Measurements from ENCODE around the gene FNDC3A.

Gene FNDC3A

DNA sequence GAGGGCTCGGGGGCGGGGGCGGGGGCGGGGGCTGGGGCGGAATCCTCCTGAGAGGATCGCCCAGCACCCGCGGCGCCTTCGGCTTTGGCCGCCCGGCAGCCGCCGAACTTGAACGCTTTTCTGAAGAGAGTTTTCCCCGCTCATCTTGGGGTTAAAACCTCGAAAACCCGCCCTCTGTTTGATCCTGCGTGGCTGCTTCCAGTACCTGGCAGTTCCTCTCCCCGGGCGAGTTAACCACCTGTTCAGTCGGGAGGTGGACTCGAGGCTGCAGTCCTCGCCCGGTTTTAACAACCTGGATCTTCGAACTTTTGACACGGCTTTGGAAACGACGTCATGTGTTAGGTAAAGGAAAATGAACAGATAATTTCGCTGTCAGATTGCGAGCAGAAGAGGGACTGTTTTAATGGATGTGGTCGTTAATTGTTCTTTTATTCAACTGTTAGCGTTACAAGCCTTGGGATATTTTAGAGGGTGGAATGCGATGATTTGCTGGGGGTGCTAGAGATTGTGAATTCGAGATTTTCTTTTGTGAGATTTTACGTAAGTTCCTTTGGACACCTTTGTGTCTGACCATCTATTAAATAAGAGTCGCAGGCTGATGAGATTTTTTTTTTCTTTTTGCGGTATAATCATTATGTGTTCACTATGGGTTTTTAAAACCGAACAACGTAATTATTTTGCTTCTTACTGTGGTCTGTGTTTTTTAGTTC is 1.0 kb downstream of the FNDC3A start:
- H3K9me3 ChIP-seq (ENCODE audit: control insufficient read depth in 5 of 5, low read length in 5 of 5): peaks cover 0 to 8% (median 2%) of the 10 kb centered on the region in 5 donors
- peak overlapping the region; percentile 80 to 98 (median 90) for H3K9ac ChIP-seq (ENCODE audit: low read length in 5 of 5)
- peak overlapping the region; percentile 84 to 98 (median 93) for H3K4me3 ChIP-seq (ENCODE audit: low read depth in 1 of 5, low read length in 5 of 5)
- no peaks in the 10 kb centered on the region for H3K27me3 ChIP-seq (ENCODE audit: control insufficient read depth in 5 of 5, insufficient read depth in 4 of 5, low read length in 5 of 5)
- H3K36me3 ChIP-seq (ENCODE audit: control insufficient read depth in 5 of 5, insufficient read depth in 5 of 5, low read length in 5 of 5): no peaks in the 10 kb centered on the region
- H3K27ac ChIP-seq (ENCODE audit: low read depth, low read length): peak overlapping the region; percentile 96
- peaks cover 0 to 27% (median 18%) of the 10 kb centered on the region in 5 donors for H3K4me1 ChIP-seq (ENCODE audit: control insufficient read depth in 5 of 5, insufficient read depth in 5 of 5, low read length in 5 of 5)

DNA sequence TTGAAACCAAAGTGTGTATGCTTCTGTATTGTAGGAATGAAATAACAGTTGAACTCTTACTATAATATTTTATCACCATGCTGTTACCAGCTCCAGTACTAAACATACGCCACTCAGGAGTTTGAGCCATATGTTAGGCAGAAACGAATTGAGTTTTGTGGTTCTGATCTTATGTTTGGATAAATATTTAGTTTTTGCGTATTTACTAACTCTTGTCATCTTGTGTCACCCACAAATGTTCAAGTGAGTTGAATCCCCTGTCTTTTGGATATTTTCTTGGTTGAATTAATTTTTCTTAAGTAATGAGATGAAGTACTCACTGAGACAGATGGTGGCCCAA is 1.5 kb downstream of the FNDC3A start:
- Histone ChIP-seq H3K4me1 (ENCODE audit: control insufficient read depth in 5 of 5, insufficient read depth in 5 of 5, low read length in 5 of 5) (peaks cover 0 to 27% (median 18%) of the 10 kb centered on the region in 5 donors), H3K27ac (ENCODE audit: low read depth, low read length) (peak overlapping the region; percentile 96), H3K9ac (ENCODE audit: low read length in 5 of 5) (peak overlapping the region; percentile 32 to 94 (median 86))

GRCh38 chr13:48977973-48978372 is 2.3 kb downstream of the FNDC3A start:
- peak overlapping the region in 2 of 5 donors; percentile 86 to 90 for H3K9ac ChIP-seq (ENCODE audit: low read length in 5 of 5)

More for the DNA sequence above, 1.5 kb downstream of the FNDC3A start:
- H3K27me3 ChIP-seq (ENCODE audit: control insufficient read depth in 5 of 5, insufficient read depth in 4 of 5, low read length in 5 of 5): no peaks in the 10 kb centered on the region
- H3K36me3 ChIP-seq (ENCODE audit: control insufficient read depth in 5 of 5, insufficient read depth in 5 of 5, low read length in 5 of 5): no peaks in the 10 kb centered on the region
- peak overlapping the region; percentile 84 to 98 (median 93) for H3K4me3 ChIP-seq (ENCODE audit: low read depth in 1 of 5, low read length in 5 of 5)
- peaks cover 0 to 8% (median 2%) of the 10 kb centered on the region in 5 donors for H3K9me3 ChIP-seq (ENCODE audit: control insufficient read depth in 5 of 5, low read length in 5 of 5)

GRCh38 chr13:48978942-48979601 is 3.4 kb downstream of the FNDC3A start:
- H3K36me3 ChIP-seq (ENCODE audit: control insufficient read depth in 5 of 5, insufficient read depth in 5 of 5, low read length in 5 of 5): no peaks in the 10 kb centered on the region
- H3K9ac ChIP-seq (ENCODE audit: low read length in 5 of 5): no peak overlapping the region
- H3K27ac ChIP-seq (ENCODE audit: low read depth, low read length): no peak overlapping the region
- no peaks in the 10 kb centered on the region for H3K27me3 ChIP-seq (ENCODE audit: control insufficient read depth in 5 of 5, insufficient read depth in 4 of 5, low read length in 5 of 5)
- H3K4me1 ChIP-seq (ENCODE audit: control insufficient read depth in 5 of 5, insufficient read depth in 5 of 5, low read length in 5 of 5): peaks cover 0 to 27% (median 18%) of the 10 kb centered on the region in 5 donors
- no peaks in the 10 kb centered on the region for H3K9me3 ChIP-seq (ENCODE audit: control insufficient read depth in 5 of 5, low read length in 5 of 5)
- H3K4me3 ChIP-seq (ENCODE audit: low read depth in 1 of 5, low read length in 5 of 5): no peak overlapping the region

More at GRCh38 chr13:48977973-48978372, 2.3 kb downstream of the FNDC3A start:
- Histone ChIP-seq H3K27me3 (ENCODE audit: control insufficient read depth in 5 of 5, insufficient read depth in 4 of 5, low read length in 5 of 5) (no peaks in the 10 kb centered on the region), H3K27ac (ENCODE audit: low read depth, low read length) (no peak overlapping the region), H3K4me1 (ENCODE audit: control insufficient read depth in 5 of 5, insufficient read depth in 5 of 5, low read length in 5 of 5) (peaks cover 0 to 27% (median 18%) of the 10 kb centered on the region in 5 donors), H3K36me3 (ENCODE audit: control insufficient read depth in 5 of 5, insufficient read depth in 5 of 5, low read length in 5 of 5) (no peaks in the 10 kb centered on the region), H3K9me3 (ENCODE audit: control insufficient read depth in 5 of 5, low read length in 5 of 5) (peaks cover 0 to 8% (median 1%) of the 10 kb centered on the region in 5 donors), H3K4me3 (ENCODE audit: low read depth in 1 of 5, low read length in 5 of 5) (peak overlapping the region in 1 of 5 donors; percentile 91)

- no peak overlapping the region for H3K4me3 ChIP-seq (ENCODE audit: low read depth in 1 of 5, low read length in 5 of 5)
Observed at GRCh38 chr13:48979892-48980291, 4.2 kb downstream of the FNDC3A start.

GRCh38 chr13:48983331-48983730 is 7.6 kb downstream of the FNDC3A start:
- Histone ChIP-seq H3K36me3 (ENCODE audit: control insufficient read depth in 5 of 5, insufficient read depth in 5 of 5, low read length in 5 of 5) (no peaks in the 10 kb centered on the region), H3K4me3 (ENCODE audit: low read depth in 1 of 5, low read length in 5 of 5) (no peak overlapping the region), H3K9ac (ENCODE audit: low read length in 5 of 5) (no peak overlapping the region), H3K4me1 (ENCODE audit: control insufficient read depth in 5 of 5, insufficient read depth in 5 of 5, low read length in 5 of 5) (peaks cover 0 to 8% (median 3%) of the 10 kb centered on the region in 5 donors), H3K27ac (ENCODE audit: low read depth, low read length) (no peak overlapping the region), H3K9me3 (ENCODE audit: control insufficient read depth in 5 of 5, low read length in 5 of 5) (no peaks in the 10 kb centered on the region), H3K27me3 (ENCODE audit: control insufficient read depth in 5 of 5, insufficient read depth in 4 of 5, low read length in 5 of 5) (no peaks in the 10 kb centered on the region)

More at GRCh38 chr13:48979892-48980291, 4.2 kb downstream of the FNDC3A start:
- no peaks in the 10 kb centered on the region for H3K36me3 ChIP-seq (ENCODE audit: control insufficient read depth in 5 of 5, insufficient read depth in 5 of 5, low read length in 5 of 5)
- no peaks in the 10 kb centered on the region for H3K9me3 ChIP-seq (ENCODE audit: control insufficient read depth in 5 of 5, low read length in 5 of 5)
- no peak overlapping the region for H3K9ac ChIP-seq (ENCODE audit: low read length in 5 of 5)
- H3K27me3 ChIP-seq (ENCODE audit: control insufficient read depth in 5 of 5, insufficient read depth in 4 of 5, low read length in 5 of 5): no peaks in the 10 kb centered on the region
- H3K27ac ChIP-seq (ENCODE audit: low read depth, low read length): no peak overlapping the region
- H3K4me1 ChIP-seq (ENCODE audit: control insufficient read depth in 5 of 5, insufficient read depth in 5 of 5, low read length in 5 of 5): peaks cover 0 to 24% (median 15%) of the 10 kb centered on the region in 5 donors

GRCh38 chr13:48985756-48986155 is 10.0 kb downstream of the FNDC3A start:
- Histone ChIP-seq H3K27ac (ENCODE audit: low read depth, low read length) (no peak overlapping the region), H3K4me1 (ENCODE audit: control insufficient read depth in 5 of 5, insufficient read depth in 5 of 5, low read length in 5 of 5) (no peaks in the 10 kb centered on the region), H3K36me3 (ENCODE audit: control insufficient read depth in 5 of 5, insufficient read depth in 5 of 5, low read length in 5 of 5) (no peaks in the 10 kb centered on the region), H3K27me3 (ENCODE audit: control insufficient read depth in 5 of 5, insufficient read depth in 4 of 5, low read length in 5 of 5) (no peaks in the 10 kb centered on the region), H3K9me3 (ENCODE audit: control insufficient read depth in 5 of 5, low read length in 5 of 5) (peaks cover 0 to under 1% (median 0%) of the 10 kb centered on the region in 5 donors), H3K9ac (ENCODE audit: low read length in 5 of 5) (no peak overlapping the region), H3K4me3 (ENCODE audit: low read depth in 1 of 5, low read length in 5 of 5) (no peak overlapping the region)

DNA sequence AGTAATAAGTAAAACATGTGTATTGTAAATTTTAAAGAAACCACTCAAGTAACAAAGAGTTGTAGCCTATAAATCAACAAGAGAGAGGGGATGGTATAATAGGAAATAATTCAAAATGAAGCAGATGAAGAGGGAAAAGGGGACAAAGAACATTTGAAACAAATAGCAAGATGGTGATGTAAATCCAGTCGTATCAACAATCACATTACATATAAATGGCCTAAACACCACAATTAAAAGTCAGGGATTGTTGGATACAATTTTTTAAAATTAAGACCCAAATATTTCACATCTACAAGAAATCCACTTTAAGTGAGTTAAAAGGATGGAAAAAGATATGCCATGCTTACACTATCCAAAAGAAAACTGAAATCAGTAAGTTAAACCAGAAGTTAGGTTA is 15.2 kb downstream of the FNDC3A start:
- Histone ChIP-seq H3K36me3 (ENCODE audit: control insufficient read depth in 5 of 5, insufficient read depth in 5 of 5, low read length in 5 of 5) (no peaks in the 10 kb centered on the region), H3K4me3 (ENCODE audit: low read depth in 1 of 5, low read length in 5 of 5) (no peak overlapping the region), H3K27me3 (ENCODE audit: control insufficient read depth in 5 of 5, insufficient read depth in 4 of 5, low read length in 5 of 5) (no peaks in the 10 kb centered on the region)

DNA sequence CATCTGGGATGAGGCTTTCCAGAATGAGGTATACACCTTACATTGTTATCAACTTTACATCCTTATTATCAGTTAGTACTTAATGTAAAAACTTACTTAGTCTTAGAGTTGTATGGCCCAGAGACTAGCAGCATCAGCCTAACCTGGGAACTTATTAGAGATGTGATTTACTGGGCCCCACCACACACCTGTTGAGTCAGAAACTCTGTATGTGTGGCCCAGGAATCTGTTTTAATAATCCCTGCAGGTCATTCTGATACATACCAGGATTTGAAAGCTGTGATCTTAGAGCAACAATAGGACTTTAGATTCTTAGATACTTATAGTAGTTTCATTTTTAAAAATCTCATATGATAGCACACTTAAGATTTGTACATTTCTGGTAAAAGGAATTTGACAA is 17.4 kb downstream of the FNDC3A start:
- Histone ChIP-seq H3K4me1 (ENCODE audit: control insufficient read depth in 5 of 5, insufficient read depth in 5 of 5, low read length in 5 of 5) (no peaks in the 10 kb centered on the region), H3K27ac (ENCODE audit: low read depth, low read length) (no peak overlapping the region), H3K27me3 (ENCODE audit: control insufficient read depth in 5 of 5, insufficient read depth in 4 of 5, low read length in 5 of 5) (no peaks in the 10 kb centered on the region), H3K4me3 (ENCODE audit: low read depth in 1 of 5, low read length in 5 of 5) (no peak overlapping the region), H3K9me3 (ENCODE audit: control insufficient read depth in 5 of 5, low read length in 5 of 5) (peaks cover 0 to 9% (median 0%) of the 10 kb centered on the region in 5 donors), H3K36me3 (ENCODE audit: control insufficient read depth in 5 of 5, insufficient read depth in 5 of 5, low read length in 5 of 5) (no peaks in the 10 kb centered on the region), H3K9ac (ENCODE audit: low read length in 5 of 5) (no peak overlapping the region)

More for the DNA sequence above, 15.2 kb downstream of the FNDC3A start:
- Histone ChIP-seq H3K4me1 (ENCODE audit: control insufficient read depth in 5 of 5, insufficient read depth in 5 of 5, low read length in 5 of 5) (no peaks in the 10 kb centered on the region), H3K9me3 (ENCODE audit: control insufficient read depth in 5 of 5, low read length in 5 of 5) (peaks cover 0 to 9% (median 0%) of the 10 kb centered on the region in 5 donors), H3K27ac (ENCODE audit: low read depth, low read length) (no peak overlapping the region), H3K9ac (ENCODE audit: low read length in 5 of 5) (no peak overlapping the region)

GRCh38 chr13:48994706-48995105 is 19.0 kb downstream of the FNDC3A start:
- Histone ChIP-seq H3K27ac (ENCODE audit: low read depth, low read length) (no peak overlapping the region), H3K9ac (ENCODE audit: low read length in 5 of 5) (no peak overlapping the region), H3K9me3 (ENCODE audit: control insufficient read depth in 5 of 5, low read length in 5 of 5) (peaks cover 0 to 12% (median 8%) of the 10 kb centered on the region in 5 donors), H3K4me1 (ENCODE audit: control insufficient read depth in 5 of 5, insufficient read depth in 5 of 5, low read length in 5 of 5) (no peaks in the 10 kb centered on the region), H3K27me3 (ENCODE audit: control insufficient read depth in 5 of 5, insufficient read depth in 4 of 5, low read length in 5 of 5) (no peaks in the 10 kb centered on the region), H3K4me3 (ENCODE audit: low read depth in 1 of 5, low read length in 5 of 5) (no peak overlapping the region), H3K36me3 (ENCODE audit: control insufficient read depth in 5 of 5, insufficient read depth in 5 of 5, low read length in 5 of 5) (peaks cover 0 to 4% (median 0%) of the 10 kb centered on the region in 5 donors)

Measured in subcutaneous abdominal adipose tissue (tissue), 5 donors.